NOMO-1 treated with DMSO at 0.1 percent for 48 hours (cell line): Measurements from ENCODE around the gene TCP11L2.
A peak's percentile ranks its signal among the peaks of the same experiment; 100 is the strongest.
"Not testable (repeated sequence)": the region's sequence is repeated elsewhere in the genome, so short reads cannot be mapped to it uniquely, and the experiment has no call there.

Source experiments
- DNase-seq: peaks from one replicate; lab custom pipeline; 2025; ENCODE audit not compliant: unreplicated experiment; lab: John Stamatoyannopoulos, UW

The TCP11L2 gene

DNA sequence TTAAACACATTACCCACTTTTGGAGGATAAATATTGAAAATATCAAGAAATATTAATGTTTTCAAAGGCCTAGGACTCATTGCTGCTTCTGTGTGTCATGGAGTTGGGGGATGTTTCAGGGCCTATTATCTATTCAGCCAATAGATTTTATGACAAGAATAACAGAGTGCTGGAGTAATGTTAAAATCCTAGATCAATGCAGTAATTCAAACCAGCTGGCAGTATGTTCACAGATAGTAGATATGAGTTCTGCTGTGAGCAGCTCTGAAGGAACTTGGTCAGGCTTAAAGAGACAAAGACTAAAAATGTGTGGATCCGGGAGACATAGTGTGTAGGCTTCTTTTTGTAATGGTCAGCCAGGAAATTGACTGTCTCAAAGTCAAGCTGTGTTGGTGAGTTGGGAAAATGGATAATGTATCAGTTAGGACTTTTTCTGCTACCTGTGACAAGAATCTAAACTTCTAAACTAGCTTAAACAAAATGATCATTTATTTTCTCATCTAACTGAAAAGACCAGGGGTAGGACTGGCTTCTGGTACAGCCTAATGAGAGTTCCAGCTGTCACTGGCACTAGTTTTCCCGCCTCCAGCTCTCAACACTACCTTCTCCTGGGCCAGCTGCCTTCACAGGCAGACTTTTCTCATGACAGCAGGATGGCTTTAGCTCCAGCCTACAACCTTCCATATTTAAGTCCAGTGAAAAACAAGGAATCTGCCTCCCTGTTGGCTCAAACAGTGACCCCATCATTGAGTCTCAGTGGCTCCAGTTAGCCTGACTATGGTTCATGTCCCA lies 38.7 kb downstream of the TCP11L2 start:
- no peak for DNase-seq

- DNase-seq = no peak
These were observed 40.1 kb downstream of the TCP11L2 start for GRCh38 chr12:106342397-106343213.

DNA sequence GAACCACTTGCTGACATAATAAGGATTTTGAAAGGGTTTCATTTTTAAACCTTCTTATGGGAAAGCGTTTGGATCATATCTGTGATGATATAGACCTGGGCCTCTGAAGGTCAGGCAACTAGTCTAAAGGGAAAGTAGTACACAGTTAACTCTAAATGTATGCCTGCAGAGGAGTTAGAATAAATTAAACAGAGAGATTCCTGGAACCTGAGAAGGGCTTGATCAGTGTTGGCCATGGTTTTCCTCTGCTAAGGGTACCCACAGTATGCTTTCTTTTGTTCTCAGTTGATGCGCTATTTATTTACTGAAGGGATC lies 40.6 kb downstream of the TCP11L2 start:
- no peak for DNase-seq

- DNase-seq = no peak
These were observed 41.6 kb downstream of the TCP11L2 start for GRCh38 chr12:106344131-106344530.

GRCh38 chr12:106345746-106346145 lies 43.2 kb downstream of the TCP11L2 start:
- peak; percentile 39 for DNase-seq

- DNase-seq = no peak
These were observed 45.9 kb downstream of the TCP11L2 start for GRCh38 chr12:106348411-106348810.

DNA sequence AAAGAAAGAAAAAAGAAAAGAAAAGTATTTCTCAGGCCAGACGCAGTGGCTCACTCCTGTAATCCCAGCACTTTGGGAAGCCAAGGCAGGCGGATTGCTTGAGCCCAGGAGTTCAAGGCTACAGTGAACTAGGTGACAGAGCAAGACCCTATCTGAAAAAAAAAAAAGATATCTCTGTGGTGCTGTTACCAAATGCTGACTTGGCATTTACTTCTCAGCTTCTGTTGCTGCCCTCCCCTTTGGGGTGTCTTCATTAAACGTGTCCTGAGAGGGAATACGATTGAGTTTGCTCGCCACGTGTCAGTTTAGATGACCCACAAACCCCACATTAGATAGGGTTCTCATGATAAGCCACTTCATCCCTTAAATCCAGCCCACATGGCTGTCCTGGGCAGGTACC lies 50.6 kb downstream of the TCP11L2 start:
- no peak for DNase-seq

DNA sequence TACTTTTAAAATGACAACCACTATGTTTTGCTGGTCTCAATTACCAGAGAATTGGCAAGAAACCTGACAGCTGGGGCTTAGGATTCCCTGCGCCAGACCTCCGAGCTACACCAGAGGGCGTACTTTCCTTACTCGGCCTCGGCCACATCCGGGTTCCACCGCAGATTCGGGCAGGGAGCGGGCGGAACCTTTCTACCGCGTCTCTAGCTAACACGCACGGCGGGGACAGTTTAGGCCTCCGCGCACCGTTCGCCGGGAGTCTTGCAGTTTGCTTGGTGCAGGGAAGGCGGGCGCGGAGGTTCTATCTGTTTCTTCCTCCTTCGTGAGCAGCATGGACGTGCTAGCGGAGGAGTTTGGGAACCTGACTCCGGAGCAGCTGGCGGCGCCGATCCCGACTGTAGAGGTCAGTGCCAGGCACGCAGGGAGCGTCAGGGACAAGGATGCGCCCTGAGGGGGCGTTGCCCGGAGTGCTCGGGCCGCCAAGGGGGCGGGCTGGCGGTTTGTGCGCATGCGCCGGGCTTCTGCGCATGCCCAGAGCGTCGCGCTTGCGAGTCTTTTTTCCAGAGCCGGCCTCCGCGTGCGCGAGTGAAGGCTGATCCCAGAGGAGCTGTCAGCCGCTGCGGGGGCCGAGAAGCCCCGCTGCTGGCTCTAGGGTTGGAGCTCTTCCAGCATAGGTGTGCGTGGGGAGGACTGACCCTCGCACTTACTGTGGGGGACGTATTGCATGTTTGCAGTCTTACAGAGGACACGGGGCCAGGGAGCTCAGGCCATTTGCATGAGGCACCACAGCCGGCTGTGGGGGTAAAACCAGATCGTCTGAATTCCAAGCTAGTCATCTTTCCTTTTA lies 55.2 kb downstream of the TCP11L2 start, which contains the start of gene POLR3B:
Gene POLR3B, plus strand, starts transcription at position 200 of the 847 bp plus-strand sequence. Its CDS starts 132 bp downstream, at position 332.
- peak; percentile 92 for DNase-seq

- peak; percentile 71 for DNase-seq
These were observed 56.1 kb downstream of the TCP11L2 start for GRCh38 chr12:106358396-106359241.

- no peak for DNase-seq
These were observed 57.3 kb downstream of the TCP11L2 start for GRCh38 chr12:106359646-106360399.

- no peak for DNase-seq
These were observed 58.0 kb downstream of the TCP11L2 start for GRCh38 chr12:106360400-106360994.

DNA sequence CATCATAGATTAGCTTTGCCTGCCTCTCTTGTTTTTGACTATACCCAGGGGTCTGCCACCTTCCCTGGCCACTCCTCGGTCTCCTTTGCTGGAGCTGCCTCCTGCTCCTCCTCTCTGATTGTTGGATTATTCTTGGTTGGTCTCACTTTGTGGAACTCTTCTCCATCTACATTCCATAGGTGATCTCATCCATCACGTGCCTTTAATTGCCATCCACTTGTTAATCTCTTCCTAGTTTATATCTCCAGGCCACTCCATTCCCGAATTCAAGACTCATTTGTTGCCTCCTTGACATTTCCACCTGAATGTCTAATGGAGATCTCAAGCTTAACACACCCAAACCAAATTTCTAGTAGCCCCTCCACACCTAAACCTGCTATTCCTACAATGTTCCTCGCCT lies 60.4 kb downstream of the TCP11L2 start:
- DNase-seq = no peak

DNA sequence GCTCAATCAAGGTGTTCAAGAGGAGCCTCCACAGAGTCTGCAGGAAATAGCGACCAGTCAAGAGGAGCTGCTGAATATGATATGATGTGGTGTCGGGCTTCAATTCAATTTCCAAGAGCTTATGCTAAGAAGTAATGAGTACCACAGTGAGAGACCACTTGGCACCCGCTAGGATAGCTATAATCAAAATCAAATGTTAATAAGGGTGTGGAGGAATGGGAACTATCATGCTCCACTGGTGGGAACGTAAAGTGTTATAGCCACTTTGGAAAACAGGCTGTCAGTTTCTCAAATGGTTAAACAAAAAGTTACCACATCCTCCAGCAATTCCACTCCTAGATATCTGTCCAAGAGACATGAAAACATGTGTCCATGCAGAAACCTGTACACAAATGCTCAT lies 61.7 kb downstream of the TCP11L2 start:
- no peak for DNase-seq

DNA sequence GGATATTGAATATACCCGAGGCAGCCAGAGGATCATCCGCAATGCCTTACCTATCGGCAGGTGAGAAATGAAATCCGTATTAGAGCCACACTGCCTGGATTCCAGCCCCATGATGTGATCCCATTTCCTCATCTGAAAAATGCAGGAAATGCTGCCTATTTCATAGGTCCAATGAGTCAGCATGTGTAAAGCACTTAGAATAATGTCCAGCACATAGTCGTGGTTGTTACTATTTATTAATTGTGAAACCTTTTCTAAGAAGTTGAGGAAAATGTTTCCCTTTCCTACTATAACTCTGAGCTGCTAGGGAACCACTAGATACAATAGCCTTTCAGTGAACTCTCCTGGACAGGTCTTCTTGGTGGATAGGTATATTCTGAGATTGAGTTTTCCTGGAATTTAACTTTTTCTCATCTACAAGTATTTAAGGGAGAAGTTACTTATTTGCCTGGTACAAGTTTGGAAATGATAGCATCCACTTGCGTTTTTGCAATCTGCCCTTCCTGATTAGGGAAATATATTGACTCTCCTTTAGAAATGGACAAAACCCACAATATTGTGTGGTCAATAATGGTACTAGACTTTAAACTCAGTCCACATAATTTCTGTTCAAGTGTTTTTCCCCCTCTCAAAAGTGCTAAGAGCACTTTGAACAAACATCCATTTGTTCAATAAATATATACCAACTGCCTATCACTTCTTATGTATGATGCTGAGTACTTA lies 67.3 kb downstream of the TCP11L2 start:
- no peak for DNase-seq

DNA sequence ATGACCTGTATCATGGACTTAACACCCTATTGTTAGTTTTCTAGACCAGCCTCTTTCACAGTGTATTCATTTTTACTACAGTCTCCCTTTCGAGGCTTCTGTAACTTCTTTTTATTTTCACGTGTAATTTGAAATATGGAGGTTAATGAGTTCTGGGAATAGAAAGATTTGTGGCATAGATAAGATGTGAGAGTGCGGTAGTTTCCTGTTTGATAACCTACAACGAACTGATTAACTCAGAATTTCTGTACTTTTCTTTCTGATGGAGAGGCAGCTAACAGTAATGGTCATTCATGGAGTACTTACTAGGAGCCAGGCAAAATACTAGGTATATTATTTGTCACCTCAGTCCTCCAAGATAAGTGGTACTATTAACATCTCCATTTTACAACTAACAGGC lies 76.3 kb downstream of the TCP11L2 start:
- DNase-seq = no peak

- no peak for DNase-seq
These were observed 78.4 kb downstream of the TCP11L2 start for GRCh38 chr12:106380954-106381353.

DNA sequence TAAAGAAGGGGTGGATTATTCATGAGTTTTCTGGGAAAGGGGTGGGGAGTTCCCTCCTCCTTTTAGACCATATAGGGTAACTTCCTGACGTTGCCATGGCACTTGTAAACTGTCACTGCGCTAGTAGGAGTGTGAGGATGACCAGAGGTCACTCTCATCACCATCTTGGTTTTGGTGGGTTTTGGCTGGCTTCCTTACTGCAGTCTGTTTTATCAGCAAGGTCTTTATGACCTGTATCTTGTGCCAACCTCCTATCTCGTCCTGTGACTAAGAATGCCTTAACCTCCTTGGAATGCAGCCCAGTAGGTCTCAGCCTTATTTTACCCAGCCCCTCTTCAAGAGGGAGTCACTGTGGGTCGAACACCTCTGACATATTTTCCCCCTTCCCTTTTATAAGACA lies 79.3 kb downstream of the TCP11L2 start:
- not testable (repeated sequence) for DNase-seq

GRCh38 chr12:106386813-106387535 lies 84.4 kb downstream of the TCP11L2 start:
- no peak for DNase-seq
